Suprapubic skin (tissue), 4 donors: Measurements from ENCODE around the gene NHEJ1. TPM values are rescaled to one million over a fixed set of nuclear protein-coding genes. Genes with fewer than 3 reads are reported as not detected.

ENCODE experiments used
- DNase-seq, 2 donors: peaks; one replicate each; pipeline ENCODE4 v3.0.0-alpha.2; 2019; ENCODE audit warnings: low spot score in 2 of 2
- H3K27ac ChIP-seq: fragments of 200-600 bp; sonication (generic); one replicate; pipeline ENCODE4 v1.5.1; 2019
- H3K27me3 ChIP-seq: fragments of 200-600 bp; sonication (generic); one replicate; pipeline ENCODE4 v1.5.1; 2019
- H3K36me3 ChIP-seq: fragments of 200-600 bp; sonication (generic); one replicate; pipeline ENCODE4 v1.5.1; 2019
- H3K4me1 ChIP-seq: fragments of 200-600 bp; sonication (generic); one replicate; pipeline ENCODE4 v1.5.1; 2019
- H3K4me3 ChIP-seq: fragments of 200-600 bp; sonication (generic); one replicate; pipeline ENCODE4 v1.5.1; 2019; ENCODE audit warnings: mild to moderate bottlenecking
- H3K9me3 ChIP-seq: fragments of 200-600 bp; sonication (generic); one replicate; pipeline ENCODE4 v1.5.1; 2019
- EP300 ChIP-seq: sonication (generic); formaldehyde crosslinking; IDR thresholded peaks from one replicate; pipeline ENCODE4 v1.6.1; 2017; ENCODE audit warnings: antibody characterized with exemption
- POLR2A ChIP-seq, 2 donors: fragments of 450-650 bp; IDR thresholded peaks; one replicate each; pipeline ENCODE4 v1.6.1; 2017; ENCODE audit warnings: antibody characterized with exemption in 2 of 2, mild to moderate bottlenecking in 2 of 2, moderate library complexity in 2 of 2
- POLR2AphosphoS5 ChIP-seq, 3 donors: sonication (generic); formaldehyde crosslinking; IDR thresholded peaks; one replicate each; pipeline ENCODE4 v1.6.1; 2017; ENCODE audit warnings: antibody characterized with exemption in 3 of 3
- WGBS: methylation state at CpG from one replicate; pipeline ENCODE4 v1.1.5; 2018; 5-methylcytosine and 5-hydroxymethylcytosine counted together
- total RNA-seq, 4 donors: library from RNA; depleted of rRNA; stranded (reverse); fragments of >200 nt; gene quantifications; one replicate each; pipeline ENCODE4 v1.1.0, GENCODE V29; 2016
- TF ChIP-seq, protein P1 (sequence below), 2 donors: fragments of 200-600 bp in 1 of 2; fragments of 450-650 bp in 1 of 2; sonication (generic) in 1 of 2; IDR thresholded peaks; one replicate each; pipeline ENCODE4 v1.5.1; 2016 to 2019; ENCODE audit warnings: antibody characterized with exemption in 2 of 2, mild to moderate bottlenecking in 1 of 2, moderate library complexity in 1 of 2

The NHEJ1 gene
- total RNA-seq, 4 donors from 2014 or later: 15.7 to 19.2 (median 18.3) TPM

DNA sequence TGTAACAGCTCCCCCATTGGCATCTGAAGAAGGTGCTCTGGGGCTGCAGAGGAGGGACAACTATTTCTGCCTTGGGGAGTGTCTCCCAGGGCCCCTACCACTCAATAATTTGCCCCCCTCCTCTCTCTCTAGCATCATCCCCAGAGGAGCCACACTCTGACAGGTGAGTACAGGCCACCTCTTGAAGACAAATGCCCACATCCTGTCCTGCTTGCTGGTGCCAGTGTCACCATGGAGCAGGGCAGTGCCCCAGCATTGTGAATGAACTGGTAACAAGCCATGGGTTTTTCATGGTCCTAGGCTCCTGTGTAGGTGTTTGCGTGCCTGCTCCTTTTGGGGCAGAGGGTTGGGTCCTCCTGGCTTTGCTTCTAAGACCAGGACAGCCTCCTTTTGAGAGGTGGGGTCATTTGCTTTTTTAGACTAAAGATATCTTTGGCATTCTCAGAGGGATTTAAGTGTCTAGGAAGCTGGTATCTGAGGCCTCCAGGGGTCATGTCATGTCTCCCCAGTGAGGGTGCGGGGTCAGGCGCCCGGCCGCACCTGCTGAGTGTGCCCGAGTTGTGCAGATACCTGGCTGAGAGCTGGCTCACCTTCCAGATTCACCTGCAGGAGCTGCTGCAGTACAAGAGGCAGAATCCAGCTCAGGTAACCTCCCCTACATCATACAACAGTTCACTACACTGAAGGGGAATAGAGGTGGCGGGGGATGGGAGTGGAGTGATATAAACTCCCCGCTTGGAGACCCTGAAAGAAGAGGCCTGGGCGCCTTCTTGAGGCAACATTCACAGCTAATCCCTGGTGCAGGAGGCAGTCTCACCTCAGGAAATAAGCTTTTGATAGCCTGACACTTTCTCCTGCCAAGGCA lies 19.2 kb upstream of the NHEJ1 start:
- WGBS: 91% methylated on average over 4 of the region's 9 CpGs
- H3K27ac ChIP-seq: no peak overlapping the region
- DNase-seq: peak in 1 of 2 donors; percentile 56
- no peaks in the 10 kb centered on the region for H3K9me3 ChIP-seq
- no peaks in the 10 kb centered on the region for H3K27me3 ChIP-seq
- H3K4me1 ChIP-seq: peaks cover 33% of the 10 kb centered on the region
- peak overlapping the region; percentile 85 for H3K4me3 ChIP-seq
- TF ChIP-seq, protein P1, sequence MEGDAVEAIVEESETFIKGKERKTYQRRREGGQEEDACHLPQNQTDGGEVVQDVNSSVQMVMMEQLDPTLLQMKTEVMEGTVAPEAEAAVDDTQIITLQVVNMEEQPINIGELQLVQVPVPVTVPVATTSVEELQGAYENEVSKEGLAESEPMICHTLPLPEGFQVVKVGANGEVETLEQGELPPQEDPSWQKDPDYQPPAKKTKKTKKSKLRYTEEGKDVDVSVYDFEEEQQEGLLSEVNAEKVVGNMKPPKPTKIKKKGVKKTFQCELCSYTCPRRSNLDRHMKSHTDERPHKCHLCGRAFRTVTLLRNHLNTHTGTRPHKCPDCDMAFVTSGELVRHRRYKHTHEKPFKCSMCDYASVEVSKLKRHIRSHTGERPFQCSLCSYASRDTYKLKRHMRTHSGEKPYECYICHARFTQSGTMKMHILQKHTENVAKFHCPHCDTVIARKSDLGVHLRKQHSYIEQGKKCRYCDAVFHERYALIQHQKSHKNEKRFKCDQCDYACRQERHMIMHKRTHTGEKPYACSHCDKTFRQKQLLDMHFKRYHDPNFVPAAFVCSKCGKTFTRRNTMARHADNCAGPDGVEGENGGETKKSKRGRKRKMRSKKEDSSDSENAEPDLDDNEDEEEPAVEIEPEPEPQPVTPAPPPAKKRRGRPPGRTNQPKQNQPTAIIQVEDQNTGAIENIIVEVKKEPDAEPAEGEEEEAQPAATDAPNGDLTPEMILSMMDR (IDR thresholded peaks at IDR 0.05): no peak
- TF ChIP-seq POLR2A (IDR thresholded peaks at IDR 0.05): no peak
- peaks cover 53% of the 10 kb centered on the region for H3K36me3 ChIP-seq

DNA sequence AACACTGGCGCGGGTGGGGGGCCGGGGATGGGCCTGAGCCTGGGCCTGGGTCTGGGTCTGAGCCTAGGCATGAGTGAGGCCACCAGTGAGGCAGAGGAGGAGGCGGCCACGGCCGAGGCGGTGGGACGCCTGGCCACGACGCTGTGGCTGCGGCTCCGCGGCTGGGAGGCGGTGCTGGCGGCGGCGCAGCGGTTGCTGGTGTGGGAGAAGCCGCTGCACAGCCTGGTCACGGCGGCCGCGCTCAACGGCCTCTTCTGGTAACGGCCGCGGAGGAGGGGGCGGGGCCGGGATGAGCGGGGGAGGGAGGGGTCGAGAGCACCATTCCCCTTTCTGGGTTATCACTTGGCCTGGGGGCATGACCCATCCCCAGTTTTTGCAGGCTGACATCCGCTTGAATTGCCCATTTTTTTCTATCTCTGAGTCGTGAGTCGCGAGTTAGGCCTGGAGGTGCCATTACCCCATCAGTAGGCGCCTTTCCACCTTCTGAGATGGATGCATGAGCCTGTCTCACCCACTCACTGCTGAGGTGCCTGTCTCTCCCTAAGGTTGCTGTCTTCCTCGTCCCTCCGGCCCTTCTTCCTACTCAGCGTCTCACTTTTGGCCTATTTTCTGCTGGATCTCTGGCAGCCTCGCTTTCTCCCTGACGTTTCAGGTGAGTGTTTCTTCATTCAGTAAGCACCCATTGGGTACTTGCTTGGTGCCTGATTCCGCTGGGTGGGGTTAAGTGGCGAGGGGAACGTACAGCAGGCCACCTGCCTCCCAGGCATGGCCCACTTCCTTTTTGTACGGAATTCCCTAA lies 18.0 kb upstream of the NHEJ1 start:
- Histone ChIP-seq H3K36me3 (peaks cover 57% of the 10 kb centered on the region), H3K4me3 (peak overlapping the region; percentile 85), H3K27ac (peak overlapping the region; percentile 99), H3K27me3 (no peaks in the 10 kb centered on the region), H3K4me1 (peaks cover 39% of the 10 kb centered on the region), H3K9me3 (no peaks in the 10 kb centered on the region)
- TF ChIP-seq EP300: no peak
- TF ChIP-seq POLR2A (IDR thresholded peaks at IDR 0.05): no peak
- TF ChIP-seq, protein P1 (IDR thresholded peaks at IDR 0.05): no peak
- no peak for TF ChIP-seq POLR2AphosphoS5 (IDR thresholded peaks at IDR 0.05)
- 3% methylated on average over 30 of the region's 45 CpGs for WGBS
- DNase-seq: peak in 1 of 2 donors; percentile 83

DNA sequence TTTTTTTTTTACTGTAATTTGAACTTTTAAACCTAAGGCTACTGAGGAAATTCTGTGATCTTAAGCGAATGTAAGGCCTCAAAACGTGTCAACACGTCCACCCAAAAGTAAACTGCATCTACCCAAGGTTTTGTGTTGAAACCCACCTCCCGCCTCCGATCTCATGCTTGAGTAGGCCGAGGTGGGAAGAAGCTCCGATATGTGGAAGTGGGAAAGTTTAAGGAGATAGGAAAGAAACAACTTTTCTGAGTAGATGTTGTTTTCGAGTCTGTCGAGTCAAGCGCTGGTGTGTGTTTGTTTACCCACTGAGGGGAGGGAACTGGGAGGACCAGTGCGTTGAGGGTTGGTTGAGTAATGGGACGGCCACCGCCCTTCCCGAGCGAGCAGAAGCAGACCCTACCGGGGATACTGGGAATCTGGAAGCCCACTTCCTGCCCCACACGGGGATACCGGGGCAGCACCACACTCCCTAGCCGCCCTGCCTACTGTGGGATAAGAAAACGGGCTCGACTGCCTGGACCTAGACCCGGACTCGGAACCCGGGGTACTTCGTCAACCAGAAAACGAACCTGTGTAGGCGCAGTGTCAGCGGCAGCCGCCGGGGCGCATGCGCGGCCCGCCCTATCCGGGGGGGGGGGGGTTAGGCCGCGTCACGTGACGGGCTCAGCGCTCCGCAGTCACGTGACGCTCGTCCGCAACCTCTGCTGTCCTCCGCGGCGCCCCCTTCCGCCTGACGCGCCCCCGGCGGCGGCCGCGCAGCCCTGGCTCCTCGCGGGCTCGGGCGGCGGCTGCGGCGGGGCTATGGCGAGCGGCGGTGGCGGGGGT lies 17.1 kb upstream of the NHEJ1 start, which contains the start of gene RETREG2:
RETREG2 (plus strand) TSS at position 724 of the 825 bp plus-strand sequence; CDS start at position 802, 78 bp downstream.
- Histone ChIP-seq H3K27me3 (no peaks in the 10 kb centered on the region), H3K9me3 (no peaks in the 10 kb centered on the region), H3K36me3 (peaks cover 57% of the 10 kb centered on the region), H3K27ac (peak within 1 kb of the TSS; percentile 99), H3K4me3 (peak within 1 kb of the TSS; percentile 85), H3K4me1 (peaks cover 39% of the 10 kb centered on the region)
- under 1% methylated on average over 29 of the region's 67 CpGs for WGBS
- peak; percentile 93 to 94 for DNase-seq
- TF ChIP-seq POLR2A (IDR thresholded peaks at IDR 0.05) (peak; percentile 66 to 94), POLR2AphosphoS5 (IDR thresholded peaks at IDR 0.05) (peak; percentile 84 to 93 (median 91)), EP300 (peak; percentile 20)
- TF ChIP-seq, protein P1 (IDR thresholded peaks at IDR 0.05): peak in 1 of 2 donors; percentile 59

DNA sequence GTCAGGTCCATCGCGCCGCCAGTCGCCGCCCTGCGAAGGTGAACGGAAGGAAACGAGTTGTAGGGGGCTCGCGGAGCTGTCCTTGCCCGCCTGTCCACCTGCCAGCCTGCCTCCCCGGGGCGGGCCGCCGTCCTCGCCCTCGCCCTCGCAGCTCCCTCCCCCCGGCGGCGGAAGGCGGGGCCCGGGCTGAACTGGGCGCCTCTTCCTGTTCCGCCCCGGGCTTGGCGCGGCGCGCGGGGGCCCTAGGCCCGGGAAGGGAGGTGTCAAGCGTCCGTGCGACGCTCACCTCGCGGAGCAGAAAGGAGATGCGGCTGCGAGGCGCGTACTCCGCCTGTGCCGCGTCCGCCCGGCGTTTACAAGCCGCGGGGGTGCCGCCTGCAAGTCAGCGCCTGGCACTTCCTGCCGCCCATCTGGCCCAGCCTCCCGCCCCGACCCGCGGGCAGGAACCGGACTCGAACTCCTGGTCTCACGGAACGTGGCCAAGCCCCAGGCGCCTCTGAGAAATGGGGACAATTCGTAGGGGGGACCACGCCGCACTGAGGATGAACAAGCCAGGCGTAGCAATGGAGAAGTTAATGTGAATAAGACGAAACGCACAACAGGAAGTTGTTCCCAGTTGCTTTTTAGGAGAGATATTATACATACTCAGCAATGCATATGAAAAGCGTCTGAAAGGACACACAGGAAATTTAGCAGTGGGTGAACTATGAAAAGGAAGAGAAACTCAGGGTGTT lies 16.4 kb upstream of the NHEJ1 start, which contains the start of gene CNPPD1:
CNPPD1 (minus strand) TSS at position 108 of the 734 bp plus-strand sequence; CDS start at position 11, 97 bp downstream.
- DNase-seq: peak; percentile 92 to 93
- TF ChIP-seq POLR2AphosphoS5 (IDR thresholded peaks at IDR 0.05) (peak; percentile 81 to 94 (median 82)), POLR2A (IDR thresholded peaks at IDR 0.05) (peak; percentile 83 to 88)
- TF ChIP-seq, protein P1 (IDR thresholded peaks at IDR 0.05): no peak
- Histone ChIP-seq H3K36me3 (peaks cover 56% of the 10 kb centered on the region), H3K9me3 (no peaks in the 10 kb centered on the region), H3K4me3 (peak within 1 kb of the TSS; percentile 85), H3K27ac (peak within 1 kb of the TSS; percentile 99), H3K4me1 (peaks cover 39% of the 10 kb centered on the region), H3K27me3 (no peaks in the 10 kb centered on the region)
- 1% methylated on average over 38 of the region's 69 CpGs for WGBS
